Fibroblast of lung (primary cell): ENCODE measurements around the gene ANXA6.

ENCODE experiments used
- CTCF ChIP-seq, 2 donors: IDR thresholded peaks in 1 of 2; conservative IDR thresholded peaks in 1 of 2; 1 replicate in 1 of 2; 2 replicates in 1 of 2; pipeline ENCODE4 v1.5.1; 2011 to 2012; ENCODE audit warnings: low read length in 2 of 2, control low read depth in 1 of 2, inconsistent platforms in 1 of 2, low read depth in 1 of 2, mild to moderate bottlenecking in 1 of 2
- EZH2 ChIP-seq: IDR thresholded peaks from 2 replicates; pipeline ENCODE4 v1.5.1; 2012; ENCODE audit warnings: low read length, control low read depth, mild to moderate bottlenecking; ENCODE audit errors: missing control alignments

GRCh38 chr5:151168602-151169344 lies 11.2 kb upstream of the ANXA6 start:
- TF ChIP-seq EZH2: no peak
- no peak for TF ChIP-seq CTCF (conservative IDR thresholded peaks at IDR 0.05 in 1 of 2, IDR thresholded peaks at IDR 0.05 in 1 of 2; ENCODE audit: low read depth in 1 of 2, low read length in 2 of 2)
